GM21723 (cell line): Measurements from ENCODE around the gene FHIP1A.
"Not testable (repeated sequence)": the region's sequence is repeated elsewhere in the genome, so short reads cannot be mapped to it uniquely, and the experiment has no call there.

Experiments
- ATAC-seq: cut with Tn5 transposase; IDR thresholded peaks from one replicate; pipeline ENCODE4 v1.9.1; 2021; ENCODE audit warnings: mild to moderate bottlenecking, moderate library complexity; ENCODE audit not compliant: unreplicated experiment

Gene FHIP1A

DNA sequence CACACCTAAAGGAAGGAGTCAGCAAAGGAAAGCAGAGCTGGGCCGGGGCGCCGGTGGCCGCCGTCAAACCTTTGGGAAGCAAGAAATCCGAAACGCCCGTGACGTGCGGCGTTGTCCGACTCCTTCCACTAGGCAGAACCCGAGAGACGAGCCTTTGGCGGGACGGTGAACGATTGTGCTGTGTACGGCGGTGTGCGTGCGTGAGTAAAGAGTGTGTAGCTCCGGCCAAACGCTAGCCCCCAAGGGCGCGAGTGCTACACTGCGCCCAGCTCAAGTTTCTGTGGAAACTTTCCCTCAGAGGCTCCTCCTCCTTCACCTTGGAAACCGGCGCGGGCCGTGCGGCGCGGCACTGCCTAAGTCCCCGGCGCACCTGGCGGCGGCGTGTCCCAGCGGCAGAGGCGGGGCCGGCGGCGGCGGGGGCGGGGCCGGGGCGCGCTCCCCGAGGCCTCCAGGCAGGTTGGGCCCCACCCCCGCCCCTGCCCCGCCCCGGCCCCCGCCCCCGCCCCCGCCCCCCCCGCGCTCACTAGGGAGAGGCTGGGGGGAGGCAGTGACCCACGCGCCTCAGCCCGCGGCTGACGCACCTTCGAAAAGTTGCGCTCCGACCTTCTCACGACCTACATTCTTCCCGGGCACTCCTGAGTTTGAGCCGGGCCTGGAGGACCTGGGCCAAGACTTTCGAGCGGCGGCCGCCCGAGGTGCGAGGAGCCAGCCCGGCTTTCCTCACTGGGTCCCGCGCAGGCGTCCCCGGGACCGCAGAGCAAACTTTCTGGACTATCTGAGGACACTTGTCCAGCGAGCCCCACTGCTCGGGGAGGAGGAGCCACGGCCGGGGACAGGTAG is at the start of gene FHIP1A:
TSS of gene FHIP1A (plus strand) at position 547 of the 840 bp plus-strand sequence. CDS start 157,084 bp downstream, outside the sequence.
- ATAC-seq, result peak; percentile 84

DNA sequence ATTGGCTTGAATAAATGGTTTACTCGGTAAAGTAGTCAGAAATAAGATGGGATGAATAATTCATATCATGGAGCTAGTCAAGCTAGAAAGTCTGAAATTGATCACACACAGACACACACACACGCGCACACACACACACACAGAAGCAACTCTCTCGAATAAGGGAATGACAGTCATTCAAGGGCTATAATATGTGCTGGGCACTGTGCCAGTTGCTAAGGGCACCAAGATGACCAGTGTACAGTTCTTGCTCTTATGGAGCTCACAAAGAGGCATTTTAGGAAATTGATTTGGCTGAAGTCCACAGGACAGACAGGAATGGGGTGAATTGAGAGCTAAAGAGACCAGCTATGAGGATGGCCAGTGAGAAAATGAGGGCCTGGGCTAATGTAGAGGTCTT is 49.4 kb upstream of the FHIP1A start:
- ATAC-seq, result no peak

DNA sequence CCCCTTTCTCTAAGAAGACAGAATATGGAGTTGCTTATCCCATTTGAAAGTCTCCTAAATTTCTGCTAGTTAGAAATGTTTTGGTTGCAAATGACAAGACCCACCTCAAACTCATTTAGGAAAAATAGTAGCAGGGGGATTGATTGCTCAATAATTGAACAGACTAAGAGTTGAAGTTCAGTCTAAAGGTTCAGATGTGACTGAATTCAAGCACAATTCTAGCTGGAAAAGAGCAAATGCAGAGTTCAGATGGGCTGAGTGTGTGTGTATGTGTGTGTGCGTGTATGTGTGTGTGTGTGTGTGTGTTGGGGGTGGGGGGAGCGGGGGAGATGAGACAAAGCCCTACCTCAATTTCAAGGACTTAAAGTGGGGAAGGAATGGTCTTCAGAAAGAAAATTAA is 47.9 kb upstream of the FHIP1A start:
- ATAC-seq, result no peak

DNA sequence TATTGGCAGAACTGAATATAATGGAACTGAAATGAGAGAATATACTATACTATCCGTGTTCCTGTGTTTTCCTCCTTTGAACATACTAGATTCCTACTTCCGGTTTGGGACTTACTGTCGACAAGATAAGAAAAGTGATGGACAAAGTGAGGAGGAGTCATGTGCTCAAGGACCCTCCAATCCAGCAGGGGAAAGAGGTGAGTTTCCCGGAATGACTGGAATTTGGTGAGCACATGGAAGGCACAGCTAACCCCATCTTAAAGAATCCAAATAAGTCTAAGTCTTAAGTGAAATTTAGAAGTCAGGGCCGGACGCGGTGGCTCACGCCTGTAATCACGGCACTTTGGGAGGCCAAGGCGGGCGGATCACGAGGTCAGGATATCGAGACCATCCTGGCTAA is 47.0 kb upstream of the FHIP1A start:
- no peak for ATAC-seq

DNA sequence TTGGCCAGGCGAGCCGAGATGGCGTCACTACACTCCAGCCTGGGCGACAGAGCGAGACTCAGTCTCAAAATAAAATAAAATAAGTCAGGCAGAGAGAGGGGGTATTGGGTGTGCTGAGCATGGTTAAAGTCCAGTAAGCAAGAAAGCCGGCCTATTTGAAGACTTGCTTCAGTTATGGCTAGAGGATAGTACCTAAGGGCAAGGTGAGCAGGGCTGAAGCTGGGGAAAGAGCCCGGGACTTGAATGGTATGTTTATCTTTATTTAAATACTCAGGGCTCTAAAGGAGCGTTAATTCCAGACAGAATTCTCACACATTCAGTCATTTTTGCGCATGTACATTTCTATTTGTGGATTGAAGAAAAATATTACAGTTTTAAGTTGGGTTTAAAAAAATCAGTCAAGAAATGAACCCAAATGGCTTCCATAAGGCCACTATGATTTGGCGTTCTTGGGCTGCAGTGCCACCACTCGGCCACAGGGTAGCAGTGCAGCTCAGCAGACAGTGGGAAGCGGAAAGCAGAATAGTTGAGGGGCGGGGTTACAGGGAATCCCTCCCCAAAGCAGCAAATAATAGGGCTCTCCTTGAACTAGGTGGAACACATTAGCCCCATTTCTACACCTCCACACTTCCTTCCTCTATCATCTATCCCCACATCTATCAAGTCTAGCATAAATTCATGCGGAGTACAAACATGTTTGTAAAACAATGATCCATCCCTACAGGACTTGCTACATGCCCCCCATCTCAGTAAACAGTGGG is 46.4 kb upstream of the FHIP1A start:
- peak; percentile 98 for ATAC-seq

DNA sequence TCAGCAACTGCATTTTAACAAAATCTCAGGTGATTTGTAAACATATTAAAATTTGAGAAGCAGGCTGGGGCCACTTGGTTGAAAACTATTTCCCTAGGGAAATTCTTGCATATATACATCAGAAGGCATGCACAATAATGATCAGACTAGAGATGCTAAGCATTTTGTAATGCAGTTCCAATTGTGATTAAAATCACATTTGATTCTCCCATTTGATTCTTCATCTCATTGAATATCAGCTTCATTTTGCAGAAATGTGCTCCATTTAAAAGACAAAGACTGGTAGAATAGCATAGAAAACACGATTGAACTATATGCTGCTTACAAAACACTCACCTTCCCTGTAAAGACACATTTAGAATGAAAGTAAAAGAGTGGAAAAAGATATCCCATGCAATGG is 32.4 kb upstream of the FHIP1A start:
- no peak for ATAC-seq

DNA sequence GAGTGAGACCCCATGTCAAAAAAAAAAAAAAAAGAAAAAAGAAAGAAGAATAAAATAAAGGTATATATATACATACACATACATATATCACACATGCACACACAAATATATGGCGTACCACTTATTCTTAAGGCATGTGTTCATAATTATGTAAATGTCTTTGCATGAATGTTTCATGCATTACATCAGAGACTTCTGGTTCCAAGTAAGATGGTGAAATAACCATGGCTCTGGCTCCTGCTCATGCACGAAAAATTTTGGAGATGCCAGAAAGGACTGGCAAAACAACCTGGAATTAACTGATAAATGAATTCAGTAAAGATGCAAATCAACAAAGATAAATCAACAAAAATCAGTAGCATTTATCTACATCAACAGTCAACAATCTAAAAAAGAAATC is 19.7 kb upstream of the FHIP1A start:
- ATAC-seq, result no peak

DNA sequence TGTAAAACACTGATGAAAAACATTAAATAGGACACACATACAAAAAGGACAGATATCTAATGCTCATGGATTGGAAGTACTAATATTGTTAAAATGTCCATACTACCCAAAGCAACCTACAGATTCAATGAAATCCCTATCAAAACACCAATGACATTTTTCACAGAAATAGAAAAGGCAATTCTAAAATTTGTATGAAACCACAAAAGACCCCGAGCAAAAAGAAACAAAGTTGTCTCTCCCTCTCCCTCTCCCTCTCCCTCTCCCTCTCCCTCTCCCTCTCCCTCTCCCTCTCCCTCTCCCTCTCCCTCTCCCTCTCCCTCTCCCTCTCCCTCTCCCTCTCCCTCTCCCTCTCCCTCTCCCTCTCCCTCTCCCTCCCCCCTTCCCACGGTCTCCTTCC is 19.2 kb upstream of the FHIP1A start:
- not testable (repeated sequence) for ATAC-seq

DNA sequence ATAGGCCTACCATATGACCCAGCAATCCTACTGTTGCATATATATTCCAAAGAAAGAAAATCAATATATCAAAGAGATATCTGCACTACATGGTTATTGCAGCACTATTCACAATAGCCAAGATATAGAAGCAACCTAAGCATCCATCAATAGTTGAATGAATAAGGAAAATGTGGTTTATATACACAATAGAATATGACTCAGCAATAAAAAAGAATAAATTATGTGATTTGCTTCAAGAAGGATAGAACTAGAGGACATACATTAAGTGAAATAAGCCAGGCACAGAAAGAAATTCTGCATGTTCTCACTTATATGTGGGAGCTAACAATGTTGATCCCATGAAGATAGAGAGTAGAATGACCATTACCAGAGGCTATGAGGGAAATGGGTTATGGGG is 13.1 kb upstream of the FHIP1A start:
- no peak for ATAC-seq

DNA sequence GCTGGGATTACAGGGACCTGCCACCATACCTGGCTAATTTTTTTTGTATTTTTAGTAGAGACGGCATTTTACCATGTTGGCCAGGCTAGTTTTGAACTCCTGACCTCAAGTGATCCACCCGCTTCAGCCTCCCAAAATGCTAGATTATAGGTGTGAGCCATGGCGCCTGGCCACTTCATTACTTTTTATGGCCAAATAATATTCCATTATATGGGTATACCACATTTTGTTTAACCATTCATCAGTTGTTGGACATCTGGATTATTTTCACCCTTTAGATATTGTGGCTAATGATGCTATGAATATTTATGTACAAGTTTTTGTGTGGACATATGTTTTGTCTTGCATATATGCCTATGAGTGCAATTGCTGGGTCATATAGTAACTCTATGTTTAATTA is 8.6 kb upstream of the FHIP1A start:
- ATAC-seq, result no peak

DNA sequence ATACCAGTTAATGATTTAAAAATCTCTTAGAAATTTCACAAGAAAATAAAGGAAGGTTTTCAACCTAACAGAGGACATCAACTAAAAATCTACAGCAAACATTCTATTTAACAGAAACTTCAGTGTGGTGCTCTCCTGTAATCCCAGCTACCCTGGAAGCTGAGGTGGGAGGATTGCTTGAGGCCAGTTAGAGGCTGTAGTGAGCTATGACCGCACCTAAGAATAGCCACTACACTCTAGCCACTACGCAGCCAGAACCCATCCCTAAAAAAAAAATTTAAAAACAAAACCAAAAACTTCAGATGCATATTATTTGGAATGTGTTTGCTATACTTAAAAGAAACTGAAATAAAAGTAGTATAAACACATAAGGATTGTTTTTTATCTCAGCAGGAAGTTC is 7.2 kb upstream of the FHIP1A start:
- no peak for ATAC-seq

DNA sequence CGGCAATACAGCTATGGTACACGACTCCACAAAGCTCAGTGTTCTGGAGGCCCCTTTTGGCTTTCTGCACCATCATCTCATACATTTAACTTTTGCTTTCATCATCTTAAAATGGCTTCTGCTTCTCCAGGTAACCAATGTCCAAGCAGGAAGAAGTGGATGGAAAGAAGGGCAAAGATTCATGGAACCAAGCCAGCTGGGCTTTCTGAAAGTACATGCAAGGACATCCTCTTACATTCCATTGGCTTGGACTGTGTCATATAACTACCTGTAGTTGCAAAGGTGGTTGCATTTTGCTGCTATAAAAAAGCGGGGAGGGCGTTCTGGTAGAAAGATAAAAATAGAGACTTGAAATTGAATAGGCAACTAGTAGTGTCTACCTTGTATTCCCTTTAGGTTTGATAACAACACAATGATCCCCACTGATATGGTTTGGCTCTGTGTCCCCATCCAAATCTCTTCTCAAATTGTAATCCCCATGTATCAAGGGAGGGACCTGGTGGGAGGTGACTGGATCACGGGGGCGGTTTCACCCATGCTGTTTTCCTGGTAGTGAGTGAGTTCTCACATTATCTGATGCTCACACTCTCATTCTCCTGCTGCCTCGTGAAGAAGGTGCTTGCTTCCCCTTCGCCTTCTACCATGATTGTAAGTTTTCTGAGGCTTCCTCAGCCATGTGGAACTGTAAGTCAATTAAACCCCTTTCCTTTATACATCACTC is 6.7 kb upstream of the FHIP1A start:
- no peak for ATAC-seq

DNA sequence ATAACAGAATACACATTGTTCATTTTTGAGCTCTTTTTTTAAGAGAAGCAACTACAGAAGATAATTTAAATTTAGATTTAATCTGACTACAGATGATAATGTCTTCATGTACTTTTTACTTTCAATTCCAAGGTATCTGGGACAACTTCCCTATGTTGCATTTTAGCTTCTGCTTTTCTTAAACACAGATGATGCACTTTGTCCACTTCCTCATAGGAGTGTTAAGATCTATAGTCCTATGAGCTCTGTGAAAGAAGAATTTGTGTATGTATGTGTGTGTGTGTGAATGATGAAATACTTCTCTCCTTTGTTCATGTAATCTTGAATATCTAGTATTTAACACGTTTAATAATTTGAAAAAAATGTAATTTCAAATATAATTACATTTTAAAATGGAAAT is 5.3 kb upstream of the FHIP1A start:
- no peak for ATAC-seq

DNA sequence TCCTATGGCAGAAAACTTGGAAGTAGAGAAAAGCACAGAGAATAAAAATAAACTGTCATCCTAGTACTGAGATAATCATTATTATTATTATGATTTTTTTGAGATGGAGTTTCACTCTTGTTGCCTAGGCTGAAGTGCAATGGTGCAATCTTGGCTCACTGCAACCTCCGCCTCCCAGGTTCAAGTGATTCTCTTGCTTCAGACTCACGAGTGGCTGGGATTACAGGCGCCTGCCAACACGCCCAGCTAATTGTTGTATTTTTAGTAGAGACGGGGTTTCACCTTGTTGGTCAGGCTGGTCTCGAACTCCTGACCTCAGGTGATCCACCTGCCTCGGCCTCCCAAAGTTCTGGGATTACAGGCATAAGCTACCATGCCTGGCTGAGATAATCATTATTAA is 4.2 kb upstream of the FHIP1A start:
- ATAC-seq, result not testable (repeated sequence)

DNA sequence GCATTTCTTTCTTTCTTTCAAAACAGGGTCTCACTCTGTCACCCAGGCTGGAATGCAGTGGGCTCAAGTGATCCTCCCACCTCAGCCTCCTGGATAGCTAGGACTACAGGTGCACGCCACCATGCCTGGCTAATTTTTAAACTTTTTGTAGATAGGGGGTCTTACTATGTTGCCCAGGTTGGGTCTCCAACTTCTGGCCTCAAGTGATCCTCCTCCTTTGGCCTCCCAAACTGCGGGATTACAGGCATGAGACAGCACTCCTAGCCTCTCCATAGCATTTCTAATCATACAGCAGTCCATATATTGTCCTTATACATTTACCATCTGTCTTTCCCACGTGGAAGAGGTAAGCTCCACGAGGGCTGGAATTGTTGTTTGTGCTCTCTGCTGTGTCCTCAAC is 2.0 kb upstream of the FHIP1A start:
- ATAC-seq, result no peak

DNA sequence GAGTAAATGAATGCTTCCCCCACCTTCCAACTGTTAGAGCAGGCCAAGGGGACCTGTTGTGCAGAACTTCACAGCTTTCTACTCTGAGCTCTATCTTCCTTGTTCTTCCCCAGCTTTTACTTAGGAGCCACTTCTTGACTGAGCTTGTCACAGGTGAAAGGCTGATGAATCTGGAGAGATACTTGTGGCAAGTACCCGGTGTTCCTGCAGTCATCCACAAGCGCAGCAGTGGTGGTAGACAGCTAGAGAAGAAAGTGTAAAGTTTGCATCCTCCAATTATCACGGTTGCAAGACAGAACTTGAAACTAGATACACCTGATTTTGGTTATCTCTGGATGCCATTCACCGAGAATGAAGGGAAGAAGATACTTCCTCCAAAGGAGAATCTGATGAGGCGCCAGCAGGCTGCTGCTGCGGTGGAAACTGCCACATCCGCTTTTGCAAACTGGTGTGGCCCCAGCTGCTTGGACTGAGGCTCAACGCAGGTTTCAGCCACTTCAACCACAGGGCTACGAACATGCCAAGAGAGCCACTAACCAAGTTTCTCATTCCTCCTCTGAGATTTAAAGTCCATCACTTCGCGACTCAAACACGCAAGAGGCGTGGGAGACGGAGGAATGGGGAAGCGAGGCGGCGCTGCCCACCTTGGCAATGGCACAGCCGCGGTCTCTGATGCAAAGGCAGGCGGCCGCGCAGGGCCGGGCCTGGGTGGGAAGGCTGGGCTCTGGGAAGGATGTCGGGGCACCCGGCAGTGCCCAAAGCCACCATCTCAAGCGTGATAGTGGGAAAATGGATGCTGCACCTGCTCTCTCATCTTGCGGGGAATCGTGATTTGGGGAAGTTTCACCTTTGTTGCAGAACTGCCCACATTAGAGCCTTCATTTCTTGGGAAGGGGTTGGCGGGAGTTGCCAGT is 1.3 kb upstream of the FHIP1A start:
- ATAC-seq, result peak; percentile 84

DNA sequence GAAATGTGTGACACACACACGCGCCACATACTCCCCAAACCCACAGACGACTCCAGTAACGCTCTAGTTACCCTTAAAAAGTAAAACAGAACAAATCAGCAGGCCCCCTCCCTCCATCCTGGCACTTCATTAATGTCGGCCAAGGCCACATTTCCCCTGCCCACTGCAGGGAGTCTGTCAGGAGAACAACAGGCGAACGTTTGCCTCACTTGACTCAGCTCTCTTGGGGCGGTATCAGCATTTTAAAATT is 671 bp upstream of the FHIP1A start:
- ATAC-seq, result peak; percentile 9

DNA sequence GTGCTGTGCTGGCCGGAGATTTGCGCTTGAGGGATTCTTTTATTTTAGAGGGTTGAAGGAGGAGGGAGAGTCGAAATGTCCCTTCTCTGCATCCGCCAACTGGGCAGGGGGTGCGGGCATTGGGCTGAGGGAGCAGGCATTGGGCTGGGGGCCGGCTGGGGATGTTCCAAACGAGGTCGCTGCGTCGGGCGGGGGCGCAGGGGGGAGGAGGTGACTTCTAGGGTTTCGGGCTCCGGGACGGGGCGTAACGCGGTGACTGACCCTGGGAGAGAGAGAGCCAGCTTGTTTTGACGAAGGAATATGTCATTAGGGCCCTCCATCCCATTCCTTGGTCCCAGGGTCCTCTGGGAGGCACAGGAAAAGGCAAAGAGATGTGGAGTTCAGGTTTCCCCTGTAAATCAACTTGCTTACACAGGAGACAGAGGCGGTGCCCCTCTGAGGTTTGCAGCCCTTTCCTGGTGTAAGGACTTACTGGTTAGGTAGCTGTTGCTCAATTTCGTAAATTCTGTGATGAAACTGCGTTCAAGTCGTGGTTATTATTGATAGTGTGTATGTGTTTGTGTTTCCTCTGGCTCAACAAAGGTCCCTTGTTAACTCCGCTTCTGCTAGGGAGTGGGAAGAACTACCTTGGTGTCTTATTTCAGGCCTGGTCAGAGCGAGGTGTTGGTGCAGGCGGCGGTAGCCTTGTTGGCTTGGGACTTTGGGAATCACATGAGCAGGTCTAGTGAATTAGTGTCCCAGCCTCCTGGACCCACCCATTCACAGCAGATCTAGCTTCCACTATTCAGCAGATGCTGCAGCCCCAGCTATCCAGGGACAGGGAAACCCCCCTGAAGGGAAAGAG is 716 bp downstream of the FHIP1A start:
- no peak for ATAC-seq

DNA sequence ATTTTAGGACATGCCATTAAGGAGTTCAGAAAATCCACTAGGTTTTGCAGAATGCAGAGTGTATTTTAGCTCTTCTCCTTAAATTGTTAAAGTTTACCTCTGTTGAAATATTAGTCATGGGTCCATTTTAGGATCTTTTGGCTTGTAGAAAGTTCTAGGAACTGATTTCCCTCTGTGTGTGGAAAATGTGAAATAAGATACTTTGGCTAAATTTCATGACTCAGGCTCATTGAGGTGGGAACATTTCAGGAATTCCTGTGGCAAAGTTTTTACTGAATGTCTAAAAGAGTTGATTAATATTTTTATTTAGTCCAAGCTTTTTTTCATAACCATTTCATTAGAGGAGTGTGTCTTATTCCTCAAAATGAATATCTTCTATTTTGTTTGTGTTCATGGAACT is 7.0 kb downstream of the FHIP1A start:
- ATAC-seq, result no peak

DNA sequence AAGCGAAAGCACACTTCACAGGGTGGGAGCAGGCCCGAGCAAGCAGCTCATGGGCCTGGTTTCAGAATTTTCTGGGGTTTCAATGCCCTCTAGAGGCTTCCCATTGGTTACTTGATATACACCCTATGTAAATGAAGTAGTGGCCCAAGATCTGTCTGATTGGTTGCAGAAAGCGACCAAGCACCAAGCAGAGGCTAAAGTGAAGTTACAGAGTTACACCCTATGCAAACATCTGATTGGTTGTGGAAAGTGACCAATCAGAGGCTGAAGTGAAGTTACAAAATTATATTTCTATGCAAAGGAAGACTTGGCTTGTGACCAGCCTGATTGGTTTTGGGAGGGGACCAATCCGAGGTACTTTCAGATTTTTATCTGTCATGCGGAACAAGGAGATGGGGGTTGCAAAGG is 8.2 kb downstream of the FHIP1A start:
- no peak for ATAC-seq
